Body of pancreas (tissue), 4 donors: ENCODE data around the gene CRACDL. TPM values are rescaled to one million over a fixed set of nuclear protein-coding genes. Genes with fewer than 3 reads are reported as not detected.

ENCODE experiments used
- ATAC-seq: fragments of 150-250 bp; one replicate; pipeline ENCODE4 v1.9.1; 2016
- DNase-seq, 4 donors: peaks; one replicate each; pipeline ENCODE4 v3.0.0-alpha.2; 2019
- H3K27ac ChIP-seq, 4 donors: fragments of 200-600 bp; sonication (generic); 1 replicate in 3 of 4; 2 replicates in 1 of 4; pipeline versions ENCODE4 v1.5.1 to v1.6.1; 2016 to 2019; ENCODE audit warnings: mild to moderate bottlenecking in 1 of 4, mixed read lengths in 1 of 4, moderate library complexity in 1 of 4
- H3K27me3 ChIP-seq, 2 donors: fragments of 200-600 bp; sonication (generic); one replicate each; pipeline ENCODE4 v1.6.0; 2016; ENCODE audit warnings: mild to moderate bottlenecking in 1 of 2
- H3K36me3 ChIP-seq, 2 donors: fragments of 200-600 bp; sonication (generic); replicated peaks in 1 of 2; 2 replicates each; pipeline ENCODE4 v1.5.1; 2016; ENCODE audit warnings: low read depth in 2 of 2; ENCODE audit not compliant: insufficient read depth in 1 of 2
- H3K4me1 ChIP-seq: fragments of 200-600 bp; sonication (generic); one replicate; pipeline ENCODE4 v1.6.0; 2016
- H3K4me3 ChIP-seq, 2 donors: fragments of 200-600 bp; sonication (generic); 1 replicate in 1 of 2; 2 replicates in 1 of 2; pipeline ENCODE4 v1.5.1; 2016 to 2019
- H3K9me3 ChIP-seq, 3 donors: fragments of 200-600 bp; sonication (generic); 1 replicate in 2 of 3; 2 replicates in 1 of 3; pipeline ENCODE4 v1.5.1; 2016
- POLR2A ChIP-seq, 3 donors: fragments of 450-650 bp; IDR thresholded peaks; one replicate each; pipeline ENCODE4 v1.6.1; 2016; ENCODE audit warnings: antibody characterized with exemption in 3 of 3, mild to moderate bottlenecking in 2 of 3
- WGBS, 2 donors: methylation state at CpG; one replicate each; pipeline ENCODE4 v1.1.5; 2017; 5-methylcytosine and 5-hydroxymethylcytosine counted together
- intact Hi-C: fragments of 100-400 bp; cut with DNase I; formaldehyde crosslinking; loops from one replicate; pipeline ENCODE4 v1.15.1; 2023
- total RNA-seq, 2 donors: library from RNA; depleted of rRNA; stranded (reverse); fragments of >200 nt; gene quantifications; one replicate each; pipeline ENCODE4 v1.1.0, GENCODE V29; 2016
- TF ChIP-seq, protein P1 (sequence below), 7 experiments: fragments of 450-650 bp in 4 of 7; fragments of 200-600 bp in 3 of 7; sonication (generic) in 3 of 7; IDR thresholded peaks; one replicate each; pipeline ENCODE4 v1.5.1; 2016 to 2019; ENCODE audit warnings: antibody characterized with exemption in 7 of 7

Gene CRACDL
- total RNA-seq, 2 donors from 2014 or later: 14.8 to 22.1 TPM

DNA sequence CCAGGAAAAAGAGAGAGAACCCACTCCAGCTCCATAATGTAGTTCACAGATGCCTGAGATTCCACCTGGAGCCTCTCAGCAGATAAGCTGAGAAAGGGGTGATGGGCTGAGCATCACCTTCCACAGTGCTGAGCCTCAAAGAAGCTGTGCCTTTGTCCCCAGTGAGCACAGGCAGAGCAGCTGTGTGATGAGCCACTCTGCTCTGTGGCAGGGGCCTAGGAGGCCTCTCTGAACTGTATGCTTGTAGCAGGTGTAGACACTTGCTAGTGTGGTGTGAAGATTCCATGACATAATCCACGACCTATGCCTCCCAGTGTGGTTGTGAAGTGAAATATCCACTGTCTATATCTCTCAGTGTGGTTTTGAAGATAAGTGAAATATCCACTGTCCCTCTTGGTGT lies 134.7 kb downstream of the CRACDL start:
- H3K4me1 ChIP-seq: peaks cover 49% of the 10 kb centered on the region
- peak overlapping the region in 3 of 4 donors; percentile 6 to 34 (median 19) for H3K27ac ChIP-seq
- 94% methylated on average over 1 of the region's 1 CpG for WGBS, 2 donors

DNA sequence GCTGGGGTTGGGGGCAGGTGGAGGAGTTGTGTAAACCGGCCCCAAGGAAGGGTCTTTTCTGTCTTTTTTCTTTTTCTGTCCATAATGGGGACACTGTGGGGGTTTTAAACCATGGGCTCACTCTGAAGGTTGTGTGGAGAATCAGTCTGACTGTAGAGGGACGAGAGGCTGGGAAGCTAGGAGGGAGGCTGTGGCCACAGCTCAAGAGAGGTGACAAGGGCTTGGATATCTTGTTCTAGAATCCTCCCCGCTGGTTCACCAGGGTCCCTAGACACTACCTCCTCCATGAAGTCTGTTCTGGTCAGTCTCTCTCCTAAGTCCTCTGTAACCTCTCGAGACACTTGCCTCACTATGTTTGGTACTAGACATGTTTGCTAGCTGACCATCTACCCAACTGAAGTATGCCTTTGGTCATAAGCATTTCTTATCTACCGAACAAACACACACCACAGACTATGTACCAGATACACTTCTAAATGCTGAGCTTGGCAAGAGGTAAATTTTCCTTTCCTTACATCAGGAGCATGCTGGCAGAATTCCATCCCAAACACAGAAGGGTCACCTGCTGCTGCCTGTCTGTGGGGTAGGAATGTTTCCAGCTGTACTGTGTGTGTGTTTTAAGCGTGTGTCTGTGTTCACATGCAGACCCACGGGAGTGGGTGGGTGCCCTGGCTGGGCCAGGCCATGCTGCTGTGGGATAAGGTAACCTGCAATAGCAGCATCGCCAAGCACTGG lies 135.5 kb downstream of the CRACDL start:
- no peak for TF ChIP-seq POLR2A (IDR thresholded peaks at IDR 0.05)
- TF ChIP-seq, protein P1, sequence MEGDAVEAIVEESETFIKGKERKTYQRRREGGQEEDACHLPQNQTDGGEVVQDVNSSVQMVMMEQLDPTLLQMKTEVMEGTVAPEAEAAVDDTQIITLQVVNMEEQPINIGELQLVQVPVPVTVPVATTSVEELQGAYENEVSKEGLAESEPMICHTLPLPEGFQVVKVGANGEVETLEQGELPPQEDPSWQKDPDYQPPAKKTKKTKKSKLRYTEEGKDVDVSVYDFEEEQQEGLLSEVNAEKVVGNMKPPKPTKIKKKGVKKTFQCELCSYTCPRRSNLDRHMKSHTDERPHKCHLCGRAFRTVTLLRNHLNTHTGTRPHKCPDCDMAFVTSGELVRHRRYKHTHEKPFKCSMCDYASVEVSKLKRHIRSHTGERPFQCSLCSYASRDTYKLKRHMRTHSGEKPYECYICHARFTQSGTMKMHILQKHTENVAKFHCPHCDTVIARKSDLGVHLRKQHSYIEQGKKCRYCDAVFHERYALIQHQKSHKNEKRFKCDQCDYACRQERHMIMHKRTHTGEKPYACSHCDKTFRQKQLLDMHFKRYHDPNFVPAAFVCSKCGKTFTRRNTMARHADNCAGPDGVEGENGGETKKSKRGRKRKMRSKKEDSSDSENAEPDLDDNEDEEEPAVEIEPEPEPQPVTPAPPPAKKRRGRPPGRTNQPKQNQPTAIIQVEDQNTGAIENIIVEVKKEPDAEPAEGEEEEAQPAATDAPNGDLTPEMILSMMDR (IDR thresholded peaks at IDR 0.05): no peak
- H3K36me3 ChIP-seq: no peaks in the 10 kb centered on the region
- intact Hi-C loops: no loop called here
- H3K9me3 ChIP-seq: no peaks in the 10 kb centered on the region
- H3K27me3 ChIP-seq: no peaks in the 10 kb centered on the region
- ATAC-seq: peak; percentile 33
- H3K4me1 ChIP-seq: peaks cover 41% of the 10 kb centered on the region
- peak in 3 of 4 donors; percentile 45 to 71 (median 56) for DNase-seq
- peak overlapping the region in 3 of 4 donors; percentile 6 to 34 (median 19) for H3K27ac ChIP-seq
- H3K4me3 ChIP-seq: no peak overlapping the region
- 43 to 50% methylated on average over 8 of the region's 8 CpGs for WGBS, 2 donors

More for the DNA sequence above, 134.7 kb downstream of the CRACDL start:
- DNase-seq (no peak), ATAC-seq (no peak)
- intact Hi-C loops: no loop called here
- no peak for TF ChIP-seq POLR2A (IDR thresholded peaks at IDR 0.05)
- TF ChIP-seq, protein P1 (IDR thresholded peaks at IDR 0.05): no peak
- H3K27me3 ChIP-seq: no peaks in the 10 kb centered on the region
- no peaks in the 10 kb centered on the region for H3K36me3 ChIP-seq
- no peak overlapping the region for H3K4me3 ChIP-seq
- no peaks in the 10 kb centered on the region for H3K9me3 ChIP-seq

DNA sequence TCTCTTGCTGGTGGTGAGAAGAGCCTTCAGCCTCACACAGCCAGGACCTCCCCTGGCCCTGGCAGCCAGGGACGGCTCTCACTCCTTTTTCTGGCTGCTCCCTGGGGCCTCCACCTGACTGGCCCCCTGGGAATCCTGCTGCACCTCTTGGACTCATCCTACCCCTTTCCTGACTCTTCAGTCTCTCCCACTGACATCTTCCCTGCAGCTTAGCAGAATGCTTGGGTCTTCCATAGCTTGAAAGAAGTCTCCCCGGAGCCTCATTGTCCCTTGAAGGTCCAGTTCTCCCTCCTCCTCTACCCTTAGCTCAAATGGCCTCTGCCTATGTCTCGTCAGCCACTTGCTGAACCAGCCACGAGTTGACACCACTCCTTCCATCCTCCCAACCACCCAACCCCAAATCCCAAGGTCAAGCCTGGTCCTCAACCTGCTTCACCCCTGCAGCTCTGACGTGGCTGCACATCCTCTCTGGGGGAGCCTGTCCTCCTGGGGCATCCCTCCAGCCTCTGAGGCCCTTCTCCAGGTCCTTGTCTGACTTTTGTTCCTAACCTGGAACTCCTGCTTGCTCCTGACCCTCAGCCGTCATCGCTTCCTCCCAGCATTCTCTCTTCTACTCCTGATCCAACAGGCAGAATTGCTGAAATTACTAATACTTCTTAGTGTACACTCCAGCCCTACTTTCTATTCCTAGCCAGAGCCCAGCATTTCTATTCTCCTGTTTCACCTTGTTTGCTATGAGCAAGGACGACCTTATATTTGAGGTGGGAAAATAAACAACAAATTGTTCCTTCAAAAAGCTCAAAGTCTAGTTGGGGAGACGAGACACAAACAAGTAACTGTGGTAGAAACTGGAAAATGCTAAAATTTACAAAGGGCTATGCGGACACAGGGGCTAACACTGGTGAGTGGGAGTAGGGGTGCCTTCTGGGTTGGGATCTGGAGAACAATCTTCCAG lies 136.4 kb downstream of the CRACDL start:
- WGBS, 2 donors: 83 to 87% methylated on average over 10 of the region's 10 CpGs
- intact Hi-C loops: no loop called here
- ATAC-seq: no peak
- H3K9me3 ChIP-seq: no peaks in the 10 kb centered on the region
- DNase-seq: no peak
- no peak overlapping the region for H3K4me3 ChIP-seq
- no peak overlapping the region for H3K27ac ChIP-seq
- no peaks in the 10 kb centered on the region for H3K36me3 ChIP-seq
- TF ChIP-seq, protein P1 (IDR thresholded peaks at IDR 0.05): no peak
- TF ChIP-seq POLR2A (IDR thresholded peaks at IDR 0.05): no peak
- peaks cover 33% of the 10 kb centered on the region for H3K4me1 ChIP-seq
- H3K27me3 ChIP-seq: no peaks in the 10 kb centered on the region

DNA sequence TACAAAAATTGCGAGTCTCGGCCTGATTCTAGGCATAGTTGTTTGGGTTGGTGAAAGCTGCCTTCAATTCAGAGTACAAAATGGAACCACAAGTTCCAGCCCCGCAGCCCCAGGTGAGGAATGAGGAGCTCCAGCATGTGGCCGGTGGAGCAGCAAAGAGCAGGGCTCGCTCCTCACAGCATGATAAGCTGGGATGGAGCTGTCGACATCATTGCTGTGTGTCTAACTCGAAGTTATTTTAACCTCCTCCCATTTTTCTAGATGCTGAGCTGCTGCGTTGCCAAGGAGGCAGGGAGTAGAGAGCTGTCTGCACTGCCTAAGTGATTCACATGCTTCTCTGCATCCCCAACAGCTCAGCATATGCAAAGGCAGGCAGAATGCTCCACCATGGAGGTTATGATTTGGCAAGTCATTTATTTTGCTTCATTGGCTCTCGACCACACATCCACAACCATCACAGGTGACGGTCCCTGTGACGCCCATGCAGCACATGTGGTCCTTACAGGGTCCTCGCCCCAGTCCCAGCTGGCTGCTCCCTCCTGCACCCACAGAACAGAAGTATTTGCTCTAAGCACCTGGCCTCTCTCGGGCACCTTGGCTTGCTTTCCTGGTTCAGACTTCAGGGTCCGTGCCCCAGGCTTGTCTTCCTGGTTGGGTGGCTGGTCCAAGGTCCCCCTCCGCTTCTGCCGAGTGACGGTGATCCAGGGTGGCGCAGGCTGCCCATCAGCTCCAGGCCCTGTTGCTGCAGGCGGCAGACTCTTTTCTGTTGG lies 139.1 kb downstream of the CRACDL start:
- no peak for ATAC-seq
- H3K4me1 ChIP-seq: peaks cover 26% of the 10 kb centered on the region
- TF ChIP-seq, protein P1 (IDR thresholded peaks at IDR 0.05): no peak
- TF ChIP-seq POLR2A (IDR thresholded peaks at IDR 0.05): no peak
- no peak for DNase-seq
- 89 to 90% methylated on average over 18 to 19 of the region's 19 CpGs for WGBS, 2 donors
- H3K27ac ChIP-seq: no peak overlapping the region
- intact Hi-C loops: no loop called here
- no peaks in the 10 kb centered on the region for H3K36me3 ChIP-seq
- no peaks in the 10 kb centered on the region for H3K27me3 ChIP-seq
- H3K9me3 ChIP-seq: no peaks in the 10 kb centered on the region
- no peak overlapping the region for H3K4me3 ChIP-seq
